ENCODE data around the gene PRELID1.
"Not testable (repeated sequence)": the region's sequence is repeated elsewhere in the genome, so short reads cannot be mapped to it uniquely, and the experiment has no call there.

DNA sequence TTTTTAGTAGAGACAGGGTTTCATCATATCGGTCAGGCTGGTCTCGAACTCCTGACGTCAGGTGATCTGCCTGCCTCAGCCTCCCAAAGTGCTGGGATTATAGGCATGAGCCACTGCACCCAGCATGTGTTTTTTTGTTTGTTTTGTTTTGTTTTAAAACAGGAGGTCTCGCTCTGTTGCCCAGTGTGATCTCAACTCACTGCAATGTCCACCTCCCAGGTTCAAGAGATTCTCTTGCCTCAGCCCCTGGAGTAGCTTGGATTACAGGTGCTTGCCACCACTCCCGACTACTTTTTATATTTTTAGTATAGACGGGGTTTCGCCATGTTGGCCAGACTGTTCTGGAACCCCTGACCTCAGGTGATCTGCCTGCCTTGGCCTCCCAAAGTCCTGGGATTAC is 44.9 kb upstream of the PRELID1 start:
- TF ChIP-seq, protein P1, sequence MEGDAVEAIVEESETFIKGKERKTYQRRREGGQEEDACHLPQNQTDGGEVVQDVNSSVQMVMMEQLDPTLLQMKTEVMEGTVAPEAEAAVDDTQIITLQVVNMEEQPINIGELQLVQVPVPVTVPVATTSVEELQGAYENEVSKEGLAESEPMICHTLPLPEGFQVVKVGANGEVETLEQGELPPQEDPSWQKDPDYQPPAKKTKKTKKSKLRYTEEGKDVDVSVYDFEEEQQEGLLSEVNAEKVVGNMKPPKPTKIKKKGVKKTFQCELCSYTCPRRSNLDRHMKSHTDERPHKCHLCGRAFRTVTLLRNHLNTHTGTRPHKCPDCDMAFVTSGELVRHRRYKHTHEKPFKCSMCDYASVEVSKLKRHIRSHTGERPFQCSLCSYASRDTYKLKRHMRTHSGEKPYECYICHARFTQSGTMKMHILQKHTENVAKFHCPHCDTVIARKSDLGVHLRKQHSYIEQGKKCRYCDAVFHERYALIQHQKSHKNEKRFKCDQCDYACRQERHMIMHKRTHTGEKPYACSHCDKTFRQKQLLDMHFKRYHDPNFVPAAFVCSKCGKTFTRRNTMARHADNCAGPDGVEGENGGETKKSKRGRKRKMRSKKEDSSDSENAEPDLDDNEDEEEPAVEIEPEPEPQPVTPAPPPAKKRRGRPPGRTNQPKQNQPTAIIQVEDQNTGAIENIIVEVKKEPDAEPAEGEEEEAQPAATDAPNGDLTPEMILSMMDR (IDR thresholded peaks at IDR 0.05): not testable (repeated sequence)
- not testable (repeated sequence) for TF ChIP-seq POLR2A, POLR2AphosphoS5, EP300 (IDR thresholded peaks at IDR 0.05)

All from sigmoid colon (tissue), 4 donors.